ENCODE results near the gene NTSR1. TPM values are rescaled to one million over a fixed set of nuclear protein-coding genes. Genes with fewer than 3 reads are reported as not detected.

The NTSR1 gene
- total and polyA plus RNA-seq, 2 of the 8 experiments (the other 6 are each of a cell fraction or from before 2014, with no cell fraction given): 0.53 to 0.89 TPM

DNA sequence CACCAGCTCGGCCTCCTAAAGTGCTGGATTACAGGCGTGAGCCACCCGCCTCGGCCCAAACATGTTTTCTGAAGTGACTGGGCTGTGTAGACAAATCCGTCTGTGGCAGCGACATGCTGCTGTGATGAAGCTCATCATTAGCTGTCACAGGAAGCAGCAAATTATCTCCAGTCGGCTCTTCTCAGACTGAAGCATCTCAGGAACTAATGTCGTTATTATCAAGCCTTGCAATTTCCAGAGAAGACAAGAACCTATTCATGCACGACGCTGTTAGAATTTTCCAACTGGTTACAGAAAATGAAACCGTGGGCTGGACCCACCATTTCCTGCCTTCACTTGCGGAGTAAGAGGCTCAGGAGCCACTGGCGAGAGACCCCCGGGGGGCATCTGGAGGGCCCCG lies 17.1 kb upstream of the NTSR1 start:
- Histone ChIP-seq H2BK5ac (ENCODE audit: low read depth, low read length) (no peak overlapping the region), H3K4me1 (replicated peaks in 1 of 4; ENCODE audit: control insufficient read depth in 3 of 4, insufficient read depth in 4 of 4, low read length in 3 of 4) (no peaks in the 10 kb centered on the region), H2BK20ac (ENCODE audit: low read length) (no peak overlapping the region), H4K5ac (ENCODE audit: insufficient read length, low read depth, low read length) (no peak overlapping the region), H4K20me1 (replicated peaks in 1 of 2; ENCODE audit: control insufficient read depth in 1 of 2, insufficient read depth in 2 of 2, low read length in 2 of 2) (peaks cover 0 to 4% of the 10 kb centered on the region in 2 experiments), H3K9ac (replicated peaks in 1 of 4; ENCODE audit: extremely low read depth in 1 of 4, low read depth in 3 of 4, low read length in 3 of 4) (no peak overlapping the region), H3K56ac (replicated peaks; ENCODE audit: insufficient read length, low read depth, low read length) (no peak overlapping the region), H2AFZ (ENCODE audit: low read length) (no peak overlapping the region), H4K8ac (ENCODE audit: extremely low read depth, insufficient read depth, low read length) (no peak overlapping the region), H3K23me2 (ENCODE audit: low read depth, low read length) (no peaks in the 10 kb centered on the region), H3K18ac (ENCODE audit: extremely low read depth, low read length) (no peak overlapping the region), H3K27ac (ENCODE audit: low read depth, low read length) (no peak overlapping the region), H2BK120ac (replicated peaks; ENCODE audit: low read depth, low read length) (no peak overlapping the region), H3K79me1 (ENCODE audit: low read depth, low read length) (no peaks in the 10 kb centered on the region), H2BK15ac (ENCODE audit: low read length) (no peak overlapping the region), H3K9me3 (ENCODE audit: insufficient read depth in 2 of 2, low read depth in 1 of 2, low read length in 1 of 2) (no peaks in the 10 kb centered on the region), H3K4ac (replicated peaks; ENCODE audit: insufficient read length, low read depth, low read length) (no peak overlapping the region), H3K79me2 (ENCODE audit: control insufficient read depth in 1 of 2, insufficient read depth in 2 of 2, low read length in 2 of 2) (no peaks in the 10 kb centered on the region), H3K23ac (ENCODE audit: insufficient read length) (no peak overlapping the region), H3K4me2 (ENCODE audit: insufficient read depth in 1 of 2, low read depth in 2 of 2, low read length in 2 of 2) (no peak overlapping the region), H3K36me3 (ENCODE audit: control insufficient read depth in 2 of 4, insufficient read depth in 4 of 4, low read length in 3 of 4) (no peaks in the 10 kb centered on the region), H3K14ac (ENCODE audit: insufficient read length) (no peak overlapping the region), H4K91ac (replicated peaks; ENCODE audit: insufficient read length, low read length) (no peak overlapping the region), H2AK5ac (ENCODE audit: low read depth, low read length) (no peak overlapping the region), H2BK12ac (ENCODE audit: low read depth, low read length) (no peak overlapping the region), H3K27me3 (replicated peaks in 1 of 4; ENCODE audit: control insufficient read depth in 3 of 4, extremely low read depth in 1 of 4, insufficient read depth in 3 of 4, low read length in 3 of 4) (no peaks in the 10 kb centered on the region; a peak in 1 of 7 replicates), H3K4me3 (ENCODE audit: extremely low read depth in 1 of 4, insufficient read depth in 2 of 4, low read depth in 3 of 4, low read length in 4 of 4) (no peak overlapping the region)
- DNase-seq (ENCODE audit: low read depth in 1 of 2, low spot score in 2 of 2): no peak
- FAIRE-seq: no peak
- no peak for TF ChIP-seq HDAC2 (IDR thresholded peaks at IDR 0.05; ENCODE audit: borderline replicate concordance in 1 of 2, low read depth in 2 of 2, low read length in 2 of 2)
- ChIA-PET CTCF (ENCODE audit: partially characterized antibody) (interaction anchor here (0.7 to 4.6 kb wide), 5 partner anchors 12 to 142 kb away, joined by 3 to 34 read pairs (median 8); partner anchors contain the start of gene NTSR1), POLR2A (ENCODE audit: partially characterized antibody) (interaction anchor here (1.1 kb wide), 1 partner anchor 8 kb away, joined by 3 read pairs; no protein-coding TSS in a partner anchor)
- WGBS, 2 experiments (ENCODE audit: extremely low coverage in 1 of 2, insufficient coverage in 1 of 2, insufficient read length in 1 of 2, insufficient replicate concordance in 2 of 2, low coverage in 1 of 2, low lambda C conversion rate in 2 of 2, missing lambda C conversion rate in 1 of 2): 87% methylated on average over 15 of the region's 15 CpGs; no CpG with 5 or more reads in 1 of the 2 experiments
